HG03064 (cell line): ENCODE measurements around the gene FOXI1.
"Not testable (repeated sequence)": the region's sequence is repeated elsewhere in the genome, so short reads cannot be mapped to it uniquely, and the experiment has no call there.

ENCODE experiments used
- ATAC-seq: cut with Tn5 transposase; IDR thresholded peaks from one replicate; pipeline ENCODE4 v1.9.1; 2021; ENCODE audit warnings: low read depth; ENCODE audit not compliant: unreplicated experiment

Gene FOXI1

DNA sequence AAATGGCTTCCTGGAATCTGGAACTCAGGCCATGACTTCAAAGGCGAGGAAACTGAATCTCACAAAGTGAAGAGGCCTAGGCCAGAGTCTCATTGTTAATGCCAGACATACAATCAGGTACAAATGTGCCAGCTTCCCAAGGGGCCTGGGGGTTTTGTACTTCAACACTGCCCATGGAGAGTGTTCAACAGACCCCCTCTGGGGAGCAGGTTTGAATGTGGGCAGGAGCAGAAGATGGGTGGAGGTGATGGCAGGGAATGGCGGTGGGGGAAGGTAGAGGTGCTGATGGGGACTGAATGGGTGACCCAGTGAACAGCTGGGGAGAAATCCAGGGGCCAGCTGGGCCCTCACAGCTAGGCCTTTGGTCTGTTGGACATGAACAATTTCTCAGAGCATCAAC, 12.0 kb downstream of the FOXI1 start:
- no peak for ATAC-seq

DNA sequence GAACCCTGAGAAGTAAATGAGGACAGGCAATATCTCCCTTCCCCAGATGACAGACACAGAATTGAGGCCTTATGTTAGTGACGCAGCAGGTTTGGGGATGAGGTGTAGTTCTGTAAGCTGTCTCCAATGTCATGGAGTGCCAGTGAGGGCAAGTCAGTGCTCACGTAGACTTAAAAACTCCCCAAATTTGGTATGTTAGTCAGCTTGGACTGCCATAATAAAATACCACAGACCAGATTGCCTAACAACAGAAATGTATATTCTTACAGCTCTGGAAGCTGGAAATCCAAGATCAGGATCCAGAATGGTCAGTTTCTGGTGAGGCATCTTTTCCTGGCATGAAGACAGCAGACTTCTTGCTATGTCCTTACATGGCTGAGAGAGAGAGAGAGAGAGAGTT, 14.9 kb downstream of the FOXI1 start:
- no peak for ATAC-seq

DNA sequence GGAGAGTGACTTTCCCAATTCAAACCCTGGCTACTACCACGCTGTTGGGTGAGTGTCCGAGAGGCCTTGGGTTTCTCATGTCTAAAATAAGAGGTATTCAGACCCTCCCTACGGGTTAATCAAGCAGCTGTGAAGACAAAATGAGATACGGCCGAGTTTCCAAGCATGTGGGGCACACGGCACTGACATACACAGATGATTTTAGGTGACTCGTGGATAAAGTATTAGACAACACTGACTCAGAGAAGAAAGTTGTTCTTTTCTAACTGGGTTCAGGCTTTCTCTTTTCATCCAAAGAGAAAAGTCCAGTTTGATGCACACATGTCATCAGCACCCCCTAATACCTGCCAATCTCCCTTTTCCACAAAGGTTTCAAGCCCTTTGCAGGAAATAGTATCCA, 15.6 kb downstream of the FOXI1 start:
- ATAC-seq, result no peak

DNA sequence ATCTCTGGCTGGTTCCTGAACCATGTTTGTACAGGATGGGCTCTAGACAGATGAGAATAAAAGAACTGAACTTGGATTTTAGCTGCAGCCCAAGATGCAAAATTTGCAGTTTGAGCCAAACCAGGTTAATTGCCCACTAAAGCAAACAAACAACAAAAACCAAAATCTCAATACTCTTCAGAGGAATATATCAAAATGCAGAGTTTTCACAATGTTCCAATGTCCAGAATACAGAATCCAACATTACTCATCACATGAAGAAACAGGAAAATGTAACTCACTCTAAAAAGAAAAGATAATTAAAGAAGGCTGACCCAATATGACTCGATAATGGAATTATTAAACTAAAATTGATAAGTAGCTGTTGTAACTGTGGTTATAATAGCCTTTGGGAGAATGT, 20.4 kb downstream of the FOXI1 start:
- no peak for ATAC-seq

DNA sequence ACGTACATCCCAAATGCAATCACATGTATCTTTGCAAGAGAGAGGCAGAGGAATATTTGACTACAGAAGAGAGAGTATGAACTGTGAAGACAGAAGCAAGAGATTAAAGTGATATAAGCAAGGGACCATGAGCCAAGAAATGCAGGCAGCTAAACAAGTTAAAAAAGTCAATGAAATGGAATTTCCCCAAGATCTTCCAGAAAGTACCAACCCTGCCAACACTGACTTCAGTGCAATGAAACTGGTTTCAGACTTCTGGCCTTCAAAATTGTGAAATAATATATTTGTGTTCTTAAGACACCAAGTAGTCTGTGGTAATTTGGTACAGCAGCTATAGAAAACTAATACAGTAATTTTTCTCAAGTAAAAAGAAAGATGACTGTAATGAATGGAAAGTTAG, 20.9 kb downstream of the FOXI1 start:
- no peak for ATAC-seq

DNA sequence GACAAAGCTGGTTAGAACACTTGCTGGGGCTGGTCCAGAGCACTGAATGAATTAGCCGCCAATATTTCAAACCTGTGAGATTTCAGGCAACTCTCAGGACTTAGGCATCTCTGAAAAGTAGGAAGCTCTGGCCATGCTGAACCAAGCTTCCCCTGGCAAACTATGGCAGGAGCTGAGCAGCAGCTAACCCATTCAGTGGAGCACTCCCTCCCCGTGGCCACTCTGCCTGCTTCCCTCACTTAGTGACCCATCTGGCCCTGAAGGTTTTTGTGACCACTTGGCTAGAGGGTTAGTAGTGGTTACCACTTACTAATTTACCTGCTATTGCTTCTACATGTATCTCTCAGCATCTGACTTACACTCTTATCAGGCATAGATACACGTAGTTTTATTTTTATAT, 25.5 kb downstream of the FOXI1 start:
- no peak for ATAC-seq

DNA sequence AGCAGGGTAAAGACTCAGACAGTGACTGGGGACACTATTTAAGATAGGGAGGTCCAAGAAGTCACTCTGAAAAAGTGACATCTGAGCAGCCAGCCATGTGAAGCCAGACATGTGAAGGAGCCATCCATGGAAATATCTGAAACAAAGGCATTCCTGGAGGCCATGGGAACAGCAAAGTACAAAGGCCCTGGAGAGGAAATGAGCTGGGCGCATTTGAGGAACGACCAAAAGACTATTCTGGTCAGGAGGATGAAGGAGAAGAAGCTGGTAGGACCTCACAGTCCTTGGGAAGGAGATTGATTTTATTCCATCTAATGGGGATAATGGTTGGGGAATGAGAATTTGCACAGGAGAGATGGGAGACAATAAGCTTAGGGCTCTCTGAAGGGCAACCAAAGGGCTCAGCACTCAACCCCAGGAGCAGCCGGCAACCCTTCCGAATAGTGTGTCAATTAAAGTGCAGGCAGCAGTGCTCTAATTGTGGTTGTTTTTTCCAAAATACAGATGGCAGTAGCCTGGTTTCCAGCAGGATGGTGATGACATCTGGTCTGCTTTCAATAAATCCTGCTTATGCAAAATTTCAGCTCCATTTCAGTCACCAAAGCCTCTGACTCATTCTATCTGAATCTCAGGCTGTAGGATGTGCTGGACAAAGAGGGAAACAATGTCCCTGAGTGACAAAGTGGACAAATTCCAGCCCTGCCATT, 26.7 kb downstream of the FOXI1 start:
- no peak for ATAC-seq

DNA sequence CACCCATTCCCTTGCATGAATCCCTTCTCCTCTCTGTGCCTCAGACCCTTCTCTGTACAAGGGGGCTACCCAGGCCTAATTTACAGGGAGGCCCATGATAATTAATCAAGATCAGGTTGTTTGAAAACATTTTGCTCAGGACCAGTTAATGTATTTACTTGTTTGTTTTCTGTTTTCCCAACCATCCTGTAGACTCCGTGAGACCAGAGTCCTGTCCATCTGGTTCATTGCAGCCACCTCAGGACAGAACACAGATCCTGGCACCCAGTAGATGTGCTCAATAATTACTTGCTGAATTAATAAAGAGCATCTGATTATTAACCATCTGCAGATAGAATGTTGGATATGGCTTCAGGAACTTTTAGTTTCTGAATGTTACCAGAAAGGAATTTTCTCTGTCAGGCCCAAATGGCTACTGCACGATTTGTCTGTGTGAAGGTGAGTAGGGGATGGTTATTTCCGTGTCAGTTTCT, 27.3 kb downstream of the FOXI1 start:
- no peak for ATAC-seq

DNA sequence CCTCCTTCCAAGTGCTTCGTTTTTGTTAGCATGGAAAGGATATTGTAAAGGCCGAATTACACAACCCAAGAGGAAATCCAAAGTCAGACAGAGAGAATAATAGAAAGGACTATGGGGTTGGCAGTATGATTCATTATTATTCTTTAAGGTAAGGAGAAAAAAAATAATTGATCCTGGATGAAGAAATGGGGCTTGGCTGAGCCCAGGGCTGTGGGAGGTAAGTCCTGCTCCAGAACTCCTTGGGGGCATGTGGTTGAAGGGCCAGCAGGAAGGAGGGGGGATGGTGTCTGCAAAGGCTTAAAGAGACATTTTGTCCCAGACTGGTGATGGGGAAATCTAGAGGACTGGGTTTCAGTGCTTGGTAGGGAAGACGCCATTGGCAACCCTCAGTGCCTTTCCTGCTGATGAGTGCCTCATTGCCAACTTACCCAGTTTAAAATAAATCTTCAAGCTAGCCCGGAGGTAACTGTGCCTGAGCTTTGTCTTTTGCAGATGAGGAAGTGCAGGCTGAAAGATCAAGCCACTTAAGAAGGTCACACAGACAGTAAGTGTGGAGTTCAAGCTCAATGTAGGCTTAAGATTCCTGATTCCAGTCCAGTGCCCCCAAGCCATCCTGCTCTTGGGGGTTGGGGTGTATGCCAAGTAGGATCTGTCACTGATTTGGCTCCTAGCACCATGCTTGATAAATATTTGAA, 30.2 kb downstream of the FOXI1 start:
- ATAC-seq, result no peak

DNA sequence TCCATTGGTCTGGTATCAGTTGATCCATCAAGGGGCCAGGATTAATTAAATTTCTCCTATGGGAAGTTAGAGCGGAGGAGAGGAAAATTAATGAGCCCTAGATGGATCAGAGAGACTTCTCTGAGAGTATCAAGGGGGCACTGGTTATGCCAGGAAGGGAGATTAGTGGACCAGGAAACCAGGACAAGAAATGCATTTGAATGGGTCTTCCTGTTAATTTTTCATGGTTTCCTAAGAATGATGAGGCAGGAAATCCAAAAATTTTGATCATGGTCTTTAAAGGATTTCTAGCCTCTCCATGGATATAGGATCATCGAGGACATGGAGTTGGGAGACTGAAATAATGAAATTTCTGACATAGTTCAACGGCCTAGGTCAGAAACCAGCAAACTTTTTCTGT, 30.8 kb downstream of the FOXI1 start:
- no peak for ATAC-seq

DNA sequence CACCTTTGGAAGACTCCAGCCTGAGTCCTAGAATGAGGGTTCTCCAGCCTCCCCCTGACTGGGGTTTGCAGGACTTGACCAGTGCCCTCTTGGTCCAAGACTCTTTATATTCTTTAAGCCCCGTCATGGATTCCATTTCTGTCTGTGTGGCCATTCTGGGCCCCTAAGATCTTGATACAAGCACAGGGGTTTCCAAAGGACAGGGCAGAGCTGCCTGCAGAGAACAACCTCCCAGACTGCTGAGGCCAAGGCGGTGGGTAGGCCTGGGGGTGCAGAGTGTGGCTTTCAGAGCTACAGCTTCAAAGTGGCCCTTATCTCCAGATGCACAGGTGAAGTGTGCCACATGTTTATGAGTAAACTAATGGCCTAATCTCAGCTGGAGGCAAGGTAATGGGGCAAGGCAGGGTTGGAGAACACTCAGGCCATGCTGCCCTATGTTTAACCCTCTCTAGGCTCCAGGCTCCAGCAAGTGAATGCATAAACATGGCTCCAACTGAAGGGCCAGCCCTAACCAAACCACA, 32.1 kb downstream of the FOXI1 start:
- ATAC-seq, result no peak

DNA sequence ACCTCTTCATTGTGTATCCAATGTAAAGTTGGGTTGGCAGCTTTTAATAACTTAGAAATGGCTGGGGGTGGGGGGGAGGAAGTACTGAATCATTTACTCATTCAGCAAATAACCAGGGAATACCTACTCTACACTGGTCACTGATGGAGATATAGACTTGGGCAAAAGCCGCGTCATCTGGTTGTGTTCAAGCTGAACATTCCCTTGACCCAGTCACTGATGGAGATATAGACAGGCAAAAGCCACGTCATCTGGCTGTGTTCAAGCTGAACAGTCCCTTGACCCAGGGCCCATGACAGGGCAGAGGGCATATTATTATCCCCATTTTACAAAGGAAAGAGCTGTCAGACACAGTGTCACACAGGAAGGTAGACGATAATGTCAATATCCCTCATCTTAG, 32.6 kb downstream of the FOXI1 start:
- ATAC-seq, result no peak

DNA sequence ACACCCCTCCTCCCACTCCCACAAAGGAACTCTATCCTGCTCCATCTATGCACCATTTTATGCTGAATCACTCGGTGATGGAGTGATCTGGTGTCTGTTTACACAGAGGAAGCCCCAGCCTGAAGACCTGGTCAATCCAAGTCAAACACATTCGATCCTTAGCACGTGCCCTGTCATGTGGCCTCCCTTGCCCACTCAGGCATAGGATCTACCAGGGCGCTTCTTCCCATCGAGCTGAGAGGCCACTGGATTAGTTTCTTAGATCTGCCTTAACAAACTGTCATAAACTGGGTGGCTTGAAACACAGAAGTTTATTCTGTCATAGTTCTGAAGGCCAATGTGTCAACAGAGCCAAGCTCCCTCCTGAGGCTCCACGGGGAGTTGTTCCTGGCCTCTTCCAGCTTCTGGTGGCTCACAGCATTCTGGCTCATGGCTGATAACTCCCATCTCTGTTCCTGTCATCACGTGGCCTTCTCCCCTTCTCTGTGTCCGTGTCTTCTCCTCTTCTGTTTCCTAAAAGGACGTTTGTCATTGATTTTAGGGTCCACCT, 34.2 kb downstream of the FOXI1 start:
- no peak for ATAC-seq

DNA sequence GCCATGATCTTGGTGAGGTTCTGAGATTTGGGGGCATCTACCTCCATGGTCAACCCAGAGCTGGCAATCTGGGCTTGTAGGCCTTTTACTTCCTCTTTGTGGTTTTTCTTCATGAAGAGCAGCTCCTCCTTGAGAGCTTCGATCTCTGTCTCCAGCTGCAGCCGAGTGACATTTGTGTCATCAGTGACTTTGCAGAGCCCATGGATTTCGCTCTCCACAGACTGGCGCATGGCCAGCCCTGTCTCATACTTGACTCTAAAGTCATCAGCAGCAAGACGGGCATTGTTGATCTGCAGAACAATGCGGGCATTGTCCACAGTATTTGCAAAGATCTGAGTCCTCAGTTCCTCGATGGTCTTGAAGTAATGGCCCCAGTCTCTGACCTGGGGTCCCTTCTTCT, 35.5 kb downstream of the FOXI1 start:
- not testable (repeated sequence) for ATAC-seq

DNA sequence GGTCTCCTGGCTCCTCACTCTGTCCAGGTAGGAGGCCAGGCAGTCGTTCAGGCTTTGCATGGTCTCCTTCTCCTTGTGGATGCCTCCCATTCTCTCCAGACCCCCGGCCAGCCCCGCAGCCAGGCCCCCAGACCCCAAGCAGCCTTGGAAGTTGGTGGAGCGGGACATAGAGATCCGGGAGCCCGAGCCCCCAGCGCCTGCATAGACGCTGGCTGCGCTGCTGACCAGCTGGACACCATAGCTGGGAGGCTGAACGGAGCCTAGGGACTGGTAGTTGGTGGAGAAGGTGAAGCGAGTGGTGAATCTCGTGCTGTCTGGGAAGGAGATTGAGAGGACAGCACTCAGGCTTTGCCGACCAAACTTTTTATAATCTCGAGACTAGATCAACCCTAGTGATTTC, 35.9 kb downstream of the FOXI1 start:
- ATAC-seq, result no peak

DNA sequence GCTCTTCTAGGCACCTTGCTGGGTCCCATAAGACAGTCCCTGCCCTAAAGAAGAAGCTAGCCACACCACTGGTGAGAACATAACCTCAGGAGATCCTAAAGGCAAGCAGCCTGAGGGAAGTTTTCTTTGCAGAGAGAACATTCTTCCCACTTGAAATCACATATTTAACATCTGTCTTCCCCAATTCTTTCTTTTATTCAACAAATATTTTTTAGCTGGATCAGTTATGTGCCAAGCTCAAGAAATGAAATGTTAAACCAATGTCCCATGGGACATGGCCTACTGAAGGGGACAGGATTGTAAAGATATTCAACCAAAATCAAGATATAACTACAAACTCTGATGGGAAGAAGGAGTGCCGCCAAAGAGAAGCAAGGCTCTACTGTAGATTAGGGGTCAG, 36.5 kb downstream of the FOXI1 start:
- no peak for ATAC-seq

DNA sequence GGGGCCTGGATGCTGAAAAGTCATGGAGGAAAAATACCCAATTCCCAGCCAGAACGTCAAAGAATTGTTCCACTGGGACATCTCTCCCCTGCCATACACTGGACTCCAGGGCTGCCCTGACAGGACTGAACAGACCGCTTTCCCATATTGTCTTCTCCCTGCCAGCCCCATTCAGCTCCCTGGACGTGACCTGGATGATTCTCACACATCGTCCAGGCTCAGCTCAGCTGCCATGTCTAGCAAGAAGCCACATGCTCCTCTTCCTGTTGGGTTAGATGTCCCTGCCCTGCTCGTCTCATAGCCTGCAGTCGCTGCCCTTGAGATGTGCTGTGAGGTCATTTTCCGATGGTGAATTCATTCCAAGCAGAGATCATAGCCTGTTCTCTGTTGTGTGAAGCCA, 37.4 kb downstream of the FOXI1 start:
- ATAC-seq, result no peak

DNA sequence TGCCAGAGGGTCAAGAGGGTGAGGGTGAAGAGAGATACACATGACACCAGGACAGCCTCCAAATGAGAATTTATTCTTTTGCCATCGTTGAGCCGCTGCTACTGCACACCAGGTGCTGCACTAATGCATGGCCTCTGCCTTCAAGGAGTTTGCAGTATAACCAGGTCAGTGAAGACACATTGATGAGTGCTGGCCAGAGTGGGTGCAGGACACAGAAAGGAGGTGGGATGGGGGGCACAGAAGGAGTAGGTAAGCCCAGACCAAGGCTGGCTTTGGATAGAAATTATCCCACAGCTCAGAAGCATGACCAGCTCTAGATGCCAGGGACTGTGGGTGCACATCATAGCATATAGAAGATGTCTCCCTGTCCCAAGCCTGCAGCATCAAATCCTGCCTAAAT, 38.0 kb downstream of the FOXI1 start:
- no peak for ATAC-seq

DNA sequence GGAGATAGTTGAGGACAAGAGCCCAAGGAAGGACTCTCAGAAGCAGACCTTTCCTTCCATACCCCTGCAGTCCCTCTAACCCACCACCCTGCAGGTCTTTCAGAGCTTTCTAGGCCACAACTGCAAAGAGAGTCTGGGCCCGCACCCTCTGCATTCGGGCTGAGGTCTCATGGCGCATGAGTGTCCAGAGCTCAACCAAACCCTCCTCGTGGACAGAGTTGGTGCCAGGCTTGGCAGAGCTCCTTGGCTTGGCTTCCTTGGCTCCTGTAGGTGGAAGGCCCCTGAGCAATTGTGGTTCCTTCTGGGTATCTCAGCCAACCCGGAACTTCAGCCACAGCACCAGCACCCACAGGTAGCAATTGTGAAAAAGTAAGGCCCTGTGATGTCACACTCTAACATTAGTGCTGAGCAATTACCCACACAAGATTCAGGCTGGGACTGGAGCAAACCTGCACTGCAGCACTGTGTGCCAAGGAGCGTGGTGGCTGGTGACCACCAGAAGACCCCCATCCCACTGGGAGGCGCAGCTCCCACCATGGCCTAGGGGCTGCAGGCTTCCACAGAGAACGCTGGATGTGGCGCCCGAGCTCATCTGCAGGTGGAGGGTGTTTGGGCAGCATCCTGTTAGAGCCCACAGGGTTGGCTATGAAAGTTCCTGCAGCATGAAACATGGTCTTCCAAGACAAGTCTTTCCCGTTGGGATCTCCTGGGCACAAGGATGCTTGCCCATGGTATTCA, 38.8 kb downstream of the FOXI1 start:
- no peak for ATAC-seq

DNA sequence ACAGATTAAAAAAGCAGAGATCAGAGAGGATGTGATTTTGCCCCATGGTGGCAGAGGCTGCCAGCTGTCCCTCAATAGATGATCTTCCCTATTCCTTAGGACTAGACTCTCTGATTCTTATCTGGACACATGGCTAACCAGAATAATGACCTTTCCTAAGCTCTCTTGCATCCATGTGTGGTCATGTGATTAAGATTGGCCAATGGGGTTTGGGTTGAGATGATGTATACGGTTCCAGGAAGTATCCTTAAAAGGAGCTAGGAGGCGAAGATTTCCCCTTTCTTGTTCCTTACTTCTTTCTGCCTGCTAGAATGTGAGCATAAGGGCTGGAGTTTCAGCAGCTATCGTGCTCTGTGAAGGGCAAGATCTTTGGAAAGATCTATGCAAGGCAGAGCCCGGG, 39.8 kb downstream of the FOXI1 start:
- no peak for ATAC-seq

DNA sequence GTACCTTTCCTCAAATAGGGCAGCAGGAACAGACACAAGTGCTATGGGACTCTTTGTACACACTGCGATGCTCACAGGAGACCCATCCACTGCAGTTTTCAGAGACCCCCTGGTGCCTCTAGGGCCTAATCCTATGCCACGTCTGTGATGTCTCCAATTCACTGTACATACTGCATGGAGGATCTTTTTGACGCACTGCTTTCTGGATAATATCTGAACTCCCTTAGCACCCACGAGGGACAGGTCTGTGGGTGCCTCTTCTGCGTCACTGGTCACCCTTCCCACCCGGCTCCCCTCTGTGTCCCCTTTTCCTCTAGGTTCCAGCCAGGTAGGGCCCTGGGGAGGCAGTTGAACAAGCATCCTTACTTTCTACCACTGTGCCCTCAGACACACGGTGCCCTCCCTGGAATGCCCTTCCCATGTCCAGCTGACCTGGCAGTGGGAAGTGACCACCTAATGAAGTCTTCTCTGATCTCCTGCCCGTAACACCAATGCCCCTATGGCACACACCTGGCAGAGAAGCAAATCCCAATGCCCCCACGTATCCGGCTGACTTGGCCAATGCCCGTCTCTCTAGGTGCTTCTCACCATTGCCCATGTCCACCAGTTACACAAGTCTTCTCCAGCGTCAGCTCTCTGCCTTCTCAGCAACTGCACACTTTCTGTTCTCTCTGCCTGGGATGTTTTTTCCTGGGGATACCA, 41.5 kb downstream of the FOXI1 start:
- no peak for ATAC-seq
